Measurements from ENCODE around the gene INPP5A.

DNA sequence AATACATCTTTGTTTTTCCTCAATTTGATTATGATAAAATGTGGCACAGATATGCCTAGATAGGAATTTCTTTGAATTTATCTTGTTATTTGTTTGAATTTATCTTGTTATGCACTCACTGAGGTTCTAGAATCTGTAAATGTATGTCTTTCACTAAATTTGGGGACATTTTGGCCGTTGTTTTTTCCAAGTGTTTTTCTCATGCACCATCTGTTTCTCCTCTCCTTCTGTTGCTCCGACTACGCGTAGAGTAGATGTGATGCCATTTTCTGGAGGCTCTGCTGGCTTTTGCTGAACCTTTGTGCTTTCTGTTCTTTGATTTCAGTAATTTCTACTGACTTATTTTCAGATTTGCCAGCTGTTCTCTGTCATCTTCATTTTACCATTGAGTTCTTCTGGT, 101.9 kb downstream of the INPP5A start:
- TF ChIP-seq ZNF274 (IDR thresholded peaks at IDR 0.05; ENCODE audit: low read depth, low read length) (no peak), YY1 (IDR thresholded peaks at IDR 0.05; ENCODE audit: insufficient read depth, insufficient read length) (no peak)
